NCI-H1092 (cell line): ENCODE results near the gene CEP131.

ENCODE experiments used
- DNase-seq: peaks from one replicate; lab custom pipeline; 2025; lab: John Stamatoyannopoulos, UW

The CEP131 gene

DNA sequence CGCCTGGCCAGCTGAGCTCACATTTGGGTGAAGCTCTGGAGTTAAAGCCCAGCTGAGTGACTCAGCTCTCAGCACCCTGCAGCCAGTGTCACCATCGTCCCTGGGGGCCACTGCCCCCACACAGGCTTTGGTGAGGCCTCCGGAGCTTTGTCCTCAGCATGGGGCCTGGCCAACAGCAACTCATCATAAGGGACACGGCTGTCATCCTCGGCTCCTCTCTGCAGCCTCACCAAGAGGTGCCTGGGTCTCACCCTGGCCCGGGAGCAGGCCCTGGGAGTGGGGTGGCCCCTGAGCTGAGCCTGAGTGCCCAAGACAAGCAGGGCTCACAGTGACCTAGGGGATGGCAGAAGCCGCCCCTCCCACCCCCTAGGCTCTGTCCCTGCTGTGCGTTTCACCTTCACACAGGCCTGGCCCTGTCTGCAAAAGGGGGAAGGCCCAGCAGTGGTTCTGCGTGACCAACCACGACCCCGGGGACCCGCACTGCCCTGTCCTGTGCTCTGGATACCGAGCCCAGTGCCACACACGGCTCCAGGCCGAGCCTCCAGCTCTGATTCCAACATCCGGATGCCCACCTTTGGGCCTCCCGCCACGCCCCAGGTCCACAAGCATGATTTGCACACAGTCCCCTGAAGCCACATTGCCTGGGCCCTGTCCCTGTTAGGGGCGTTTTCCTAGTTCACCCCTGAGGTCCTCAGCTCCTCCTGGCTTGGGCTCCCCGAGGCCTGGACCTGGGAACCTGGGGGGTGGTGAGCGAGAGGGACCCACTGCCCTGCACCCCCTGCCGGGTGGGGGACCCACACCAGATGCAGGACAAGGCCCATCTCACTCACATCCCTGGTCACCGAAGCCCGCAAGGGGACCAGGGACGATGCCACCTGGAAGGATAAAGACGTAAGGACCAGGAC, 34.9 kb downstream of the CEP131 start:
- no peak for DNase-seq

DNA sequence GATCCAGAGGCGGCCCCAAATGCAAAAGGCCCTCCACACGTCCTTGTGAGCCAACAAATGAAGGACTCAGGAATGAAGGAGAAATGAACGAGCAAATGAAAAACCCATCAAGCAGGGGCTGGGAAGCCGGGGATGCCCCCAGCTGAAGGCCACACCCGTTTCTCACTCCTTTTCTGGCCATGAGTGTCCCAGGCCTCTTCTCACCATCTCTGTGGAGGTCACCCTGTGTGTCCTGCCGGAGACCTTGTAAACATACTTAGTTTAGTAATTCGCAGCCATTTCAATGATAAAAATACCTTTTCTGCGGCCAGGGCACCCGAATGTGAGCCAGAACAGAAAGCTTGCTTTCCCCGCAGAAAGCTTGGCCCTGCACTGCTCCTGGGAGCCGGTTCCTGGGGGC, 35.6 kb downstream of the CEP131 start:
- no peak for DNase-seq

DNA sequence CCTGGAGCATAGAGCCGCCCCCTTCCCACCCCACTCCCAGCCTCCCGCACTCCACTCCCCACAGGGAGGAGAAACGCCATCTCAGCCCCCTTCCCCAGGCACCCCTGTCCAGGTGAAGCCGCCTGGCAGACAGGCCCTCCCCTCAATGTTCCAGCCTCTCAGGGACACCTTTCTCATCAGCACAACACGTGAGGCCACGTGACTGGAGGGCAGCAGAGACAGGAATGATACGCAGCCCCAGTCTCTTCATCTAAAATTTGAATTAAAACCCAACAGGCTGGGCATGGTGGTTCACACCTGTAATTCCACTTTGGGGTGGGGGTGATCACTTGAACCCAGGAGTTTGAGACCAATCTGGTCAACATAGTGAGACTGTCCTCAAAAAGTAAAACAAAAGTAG, 36.6 kb downstream of the CEP131 start:
- DNase-seq = no peak

DNA sequence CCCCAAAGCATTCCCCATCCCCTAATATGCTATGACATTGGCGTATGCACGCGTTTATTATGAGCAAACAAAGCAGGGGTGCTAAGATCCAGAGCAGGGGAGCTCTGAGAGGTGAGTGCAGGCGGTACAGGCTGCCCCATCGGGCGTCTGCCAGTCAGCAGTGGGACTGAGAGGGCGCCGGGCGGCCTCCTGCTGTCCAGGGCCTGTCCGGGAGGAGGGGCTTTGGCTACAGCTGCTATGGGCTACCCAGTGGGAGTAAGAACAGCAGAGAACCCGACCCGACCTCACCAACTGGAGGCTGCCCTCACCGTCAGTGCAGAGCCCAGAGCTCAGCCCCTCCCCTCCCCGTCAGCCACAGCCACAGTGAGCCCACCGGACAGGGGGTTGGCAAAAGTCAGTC, 38.2 kb downstream of the CEP131 start:
- DNase-seq = no peak

DNA sequence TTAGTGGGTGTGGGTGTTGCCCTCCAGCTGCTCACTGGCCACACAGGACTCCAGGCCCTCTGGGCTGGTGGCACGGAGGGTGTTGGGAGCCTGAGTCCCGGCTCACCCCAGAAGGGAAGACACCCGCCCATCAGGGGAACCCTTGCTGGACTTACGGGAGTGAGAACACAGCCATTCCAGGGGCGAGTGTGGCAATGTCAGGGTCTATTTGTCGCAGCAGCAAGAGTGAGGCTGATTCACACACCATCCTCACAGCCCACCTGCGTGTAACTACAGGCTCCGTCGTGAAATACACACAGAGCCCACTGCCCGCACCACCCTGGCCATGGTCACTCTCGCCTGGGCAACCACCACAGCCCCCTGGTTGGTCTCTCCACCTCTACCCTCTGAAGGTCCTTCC, 39.0 kb downstream of the CEP131 start:
- no peak for DNase-seq

DNA sequence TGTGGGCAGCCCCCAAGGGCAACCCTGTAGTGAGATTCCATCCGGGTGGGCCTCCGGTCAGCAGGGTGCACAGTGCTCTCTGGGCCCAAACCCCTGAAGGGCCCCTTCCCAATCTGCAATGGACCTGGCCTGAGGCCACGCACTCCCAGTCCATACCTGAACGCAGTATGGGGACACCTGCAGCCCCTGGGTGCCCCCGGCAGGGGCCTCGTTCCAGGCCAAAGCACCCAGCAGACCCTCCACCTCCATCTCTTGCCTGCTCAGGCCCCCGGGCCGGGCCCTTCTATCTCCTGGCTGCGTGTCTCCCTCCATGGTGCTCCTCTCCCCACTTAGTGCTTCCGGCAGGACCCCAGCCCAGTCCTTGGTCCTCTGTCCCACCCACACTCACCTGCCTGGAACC, 39.4 kb downstream of the CEP131 start:
- DNase-seq = no peak

DNA sequence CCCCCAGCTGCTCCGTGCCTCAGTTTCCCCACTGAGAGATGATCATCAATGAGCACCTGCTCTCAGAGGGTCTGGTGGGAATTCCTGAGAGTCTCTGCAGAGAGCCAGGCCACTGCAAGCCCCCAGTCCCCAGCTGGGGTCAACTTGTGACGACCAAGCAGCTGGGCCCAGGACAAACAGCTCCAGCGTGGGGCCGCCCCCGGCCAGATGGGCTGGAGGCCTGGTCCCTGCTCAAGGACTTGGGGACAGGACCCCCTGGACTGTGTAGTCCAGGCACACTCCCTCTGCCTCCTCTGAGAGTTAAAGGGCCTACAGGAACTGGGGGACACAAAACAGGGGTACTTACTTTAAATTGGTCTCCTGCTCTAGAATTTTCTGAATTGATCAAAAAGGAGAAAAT, 40.2 kb downstream of the CEP131 start:
- no peak for DNase-seq

DNA sequence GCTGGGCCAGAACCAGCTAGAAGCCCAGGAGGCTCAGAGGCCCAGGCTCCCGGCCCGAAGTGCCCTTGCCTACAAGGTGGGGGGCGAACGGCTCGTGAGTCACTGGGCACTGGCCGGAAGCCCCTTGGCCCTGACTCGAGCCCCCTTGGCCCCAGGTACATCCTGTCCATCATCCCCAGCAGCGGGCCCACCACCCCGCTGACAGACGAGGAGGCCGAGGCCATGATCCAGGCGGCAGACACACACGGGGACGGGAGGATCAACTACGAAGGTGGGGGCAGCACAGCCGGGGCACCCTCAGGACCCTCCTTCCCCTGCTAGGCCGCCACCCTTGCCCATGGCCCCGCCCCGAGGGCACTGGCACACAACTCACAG, 41.0 kb downstream of the CEP131 start:
- DNase-seq = no peak

DNA sequence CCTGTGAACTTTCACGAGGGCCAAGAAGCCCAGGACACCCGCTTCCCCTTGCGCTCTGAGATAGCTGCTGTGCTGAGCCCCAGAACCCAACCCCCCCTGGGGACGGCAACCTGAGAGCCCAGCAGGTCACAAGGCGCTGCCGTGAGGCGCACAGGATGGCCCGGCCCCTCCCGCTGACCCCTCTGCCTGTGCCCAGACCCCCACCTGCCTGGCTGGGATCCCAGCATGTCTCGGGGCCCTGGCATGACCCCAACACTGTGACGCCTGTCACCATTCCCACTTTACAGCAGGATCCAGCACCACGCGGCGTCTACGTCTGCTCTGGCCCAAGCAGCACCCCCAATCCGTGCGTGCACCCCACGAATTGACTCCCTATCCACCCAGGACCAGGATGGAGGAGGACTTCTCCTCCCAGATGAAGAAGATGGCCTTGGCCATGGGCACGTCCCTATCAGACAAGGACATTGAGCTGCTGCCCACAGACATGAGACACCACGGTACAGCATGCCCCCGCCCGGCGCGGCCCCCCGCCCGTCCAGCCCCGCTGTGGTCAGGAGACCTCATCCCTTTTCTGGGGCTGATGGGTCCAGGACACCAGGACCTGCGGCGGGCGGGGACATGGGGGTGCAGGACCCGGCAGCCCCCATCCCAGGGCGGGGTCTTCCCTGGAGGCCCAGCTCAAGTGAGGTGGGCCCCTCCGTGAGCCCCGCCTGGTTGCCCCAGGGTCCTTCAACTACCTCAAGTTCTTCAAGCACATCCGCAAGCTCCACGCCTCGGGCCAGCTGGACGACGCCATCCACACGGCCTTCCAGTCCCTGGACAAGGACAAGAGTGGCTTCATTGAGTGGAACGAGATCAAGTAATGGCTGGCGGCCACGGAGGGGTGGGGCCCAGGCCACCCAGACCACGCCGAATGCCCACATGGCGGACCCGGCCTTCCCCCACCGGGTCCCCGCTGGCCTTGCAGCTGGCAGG, 41.6 kb downstream of the CEP131 start:
- no peak for DNase-seq

DNA sequence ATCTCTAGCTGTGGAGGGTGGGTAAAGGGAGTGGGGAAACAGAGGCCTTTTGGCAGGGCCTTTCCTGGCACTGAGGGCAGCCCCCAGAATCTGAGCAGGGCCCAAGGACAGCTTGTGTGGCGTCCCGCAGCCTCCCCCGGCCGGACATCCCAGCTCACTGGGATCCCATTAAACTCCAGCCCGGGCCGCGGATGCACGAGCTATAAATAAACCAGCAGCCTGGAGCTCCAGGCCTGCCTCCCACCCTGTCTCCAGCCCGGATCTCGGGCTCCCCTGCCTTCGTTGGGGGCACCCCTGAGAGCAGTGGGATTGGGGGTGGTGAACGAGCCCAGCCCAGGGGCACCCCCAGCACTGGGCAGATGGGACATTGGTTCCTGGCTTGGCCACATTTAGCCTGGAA, 42.9 kb downstream of the CEP131 start:
- DNase-seq = no peak

DNA sequence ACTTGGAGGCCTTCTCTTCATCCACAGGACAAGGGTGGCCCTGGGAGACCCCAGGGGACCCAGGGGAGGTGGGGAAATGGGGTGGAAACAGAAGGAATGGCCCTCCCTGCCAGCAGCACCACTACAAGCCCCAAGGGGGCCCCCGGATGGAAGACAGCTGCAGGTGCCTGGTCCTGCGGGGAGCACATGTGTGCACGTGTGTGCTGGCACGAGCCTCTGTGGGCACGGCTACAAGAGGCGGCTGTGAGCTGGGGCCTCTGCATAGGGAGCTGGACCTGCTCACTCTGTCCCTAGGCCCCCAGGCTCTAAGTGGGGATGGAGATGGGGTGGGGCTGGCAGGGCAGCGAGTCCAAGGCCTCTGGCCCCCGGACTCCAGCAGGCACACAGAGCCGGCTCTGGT, 43.5 kb downstream of the CEP131 start:
- no peak for DNase-seq

DNA sequence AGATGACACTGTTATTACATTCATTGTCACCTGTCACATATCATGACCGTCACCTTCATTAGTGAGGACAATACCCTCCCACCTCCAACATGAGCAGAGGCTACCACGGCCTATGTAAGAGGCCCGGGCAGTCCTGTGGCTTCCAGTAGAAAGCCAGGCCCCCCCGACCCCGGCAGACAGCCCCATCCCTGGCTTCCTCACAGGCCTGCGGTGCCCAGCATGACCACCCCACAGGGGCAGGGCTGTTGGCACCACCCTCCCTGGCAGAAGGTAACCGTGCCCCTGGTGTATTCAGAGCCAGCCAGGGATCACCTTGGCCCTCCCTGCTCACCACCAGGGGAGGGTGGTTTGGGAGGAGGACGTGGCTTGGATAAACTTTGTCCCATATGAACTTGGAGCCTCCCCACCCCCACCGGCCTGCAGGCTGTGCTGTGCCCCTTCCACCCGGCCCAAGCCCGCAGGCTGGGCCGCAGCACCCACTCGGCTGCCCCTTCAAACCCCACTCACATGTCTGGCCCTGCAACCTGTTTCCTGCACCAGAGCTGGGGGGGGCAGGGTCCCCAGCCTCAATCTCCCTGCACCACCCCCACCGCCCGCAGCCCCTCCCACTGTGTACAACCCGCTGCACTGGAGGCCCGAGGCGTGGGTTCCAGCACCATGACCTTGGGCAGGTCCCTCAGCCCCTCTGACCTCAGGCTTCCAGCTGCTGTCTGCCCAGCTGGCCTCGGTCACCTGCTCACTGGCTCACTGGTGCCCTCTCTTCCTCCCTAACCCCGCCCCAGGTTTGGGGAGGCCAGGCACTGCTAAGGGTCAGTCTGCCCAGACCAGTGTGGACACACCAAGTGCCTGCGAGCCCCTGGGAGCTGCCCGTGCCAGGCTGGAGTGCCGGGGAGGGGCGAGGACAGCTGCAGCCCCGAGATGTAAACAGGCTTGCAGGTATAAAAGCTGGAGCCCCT, 44.4 kb downstream of the CEP131 start:
- DNase-seq = no peak

DNA sequence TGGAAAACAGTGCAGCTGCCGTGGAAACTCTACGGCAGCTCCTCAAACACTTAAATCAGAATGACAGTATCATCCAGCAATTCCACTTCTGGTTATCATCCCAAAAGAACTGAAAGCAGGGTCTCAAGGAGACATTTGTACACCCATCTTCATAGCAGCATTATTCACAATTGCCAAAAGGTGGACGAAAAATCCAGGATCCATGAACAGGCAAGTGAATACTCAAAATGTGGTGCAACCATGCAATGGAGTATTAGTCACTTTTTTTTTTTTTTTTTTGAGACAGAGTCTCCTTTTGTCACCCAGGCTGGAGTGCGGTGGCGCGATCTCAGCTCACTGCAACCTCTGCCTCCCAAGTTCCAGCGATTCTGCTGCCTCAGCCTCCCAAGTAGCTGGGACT, 46.1 kb downstream of the CEP131 start:
- no peak for DNase-seq

DNA sequence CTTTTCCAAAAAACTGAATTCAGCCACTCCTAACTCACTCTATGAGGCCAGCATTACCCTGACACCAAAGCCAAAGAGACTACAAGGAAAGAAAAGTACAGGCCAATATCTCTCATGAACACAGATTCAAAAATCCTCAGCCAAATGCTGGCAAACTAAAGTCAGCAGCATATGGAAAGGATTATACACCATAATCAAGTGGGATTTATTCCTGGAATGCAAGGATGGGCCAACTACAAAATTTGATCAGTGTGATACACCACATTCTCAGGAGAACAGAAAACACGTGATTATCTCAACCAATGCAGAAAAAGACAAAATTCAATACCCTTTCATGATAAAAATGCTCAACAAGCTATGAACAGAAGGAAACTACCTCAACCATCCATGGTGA, 49.0 kb downstream of the CEP131 start:
- no peak for DNase-seq

DNA sequence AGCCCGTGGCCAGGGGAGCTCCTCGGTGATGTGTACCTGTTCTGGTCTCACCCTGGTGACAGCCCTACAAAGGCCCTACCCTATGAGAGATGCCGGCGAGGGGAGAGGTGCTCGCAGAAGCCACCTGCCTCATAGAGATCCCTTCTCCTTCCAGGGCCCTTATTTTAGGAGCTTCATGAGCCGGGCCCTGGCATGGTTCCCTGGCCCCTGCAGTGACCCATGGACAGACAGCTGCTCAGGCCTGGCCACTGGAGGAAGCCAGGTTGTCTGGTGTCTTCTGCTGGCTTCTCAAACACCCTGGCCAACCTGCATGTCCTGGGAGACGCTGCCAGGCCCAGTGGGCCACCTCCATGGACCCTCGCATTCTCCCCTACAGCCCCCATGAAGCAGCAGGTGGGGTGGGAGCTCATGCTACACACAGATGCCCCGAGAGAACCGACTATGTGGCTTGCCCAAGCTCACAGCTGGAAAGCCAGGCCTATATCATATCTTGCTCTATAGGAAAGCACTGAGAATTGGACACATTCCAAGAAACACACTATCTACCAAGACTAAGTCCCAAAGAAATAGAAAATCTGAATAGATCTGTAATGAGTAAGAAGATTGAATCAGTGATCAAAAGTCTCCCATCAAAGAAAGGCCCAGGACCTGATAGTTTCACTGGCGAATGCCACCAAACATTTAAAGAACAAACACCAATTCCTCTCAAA, 49.6 kb downstream of the CEP131 start:
- DNase-seq = no peak

DNA sequence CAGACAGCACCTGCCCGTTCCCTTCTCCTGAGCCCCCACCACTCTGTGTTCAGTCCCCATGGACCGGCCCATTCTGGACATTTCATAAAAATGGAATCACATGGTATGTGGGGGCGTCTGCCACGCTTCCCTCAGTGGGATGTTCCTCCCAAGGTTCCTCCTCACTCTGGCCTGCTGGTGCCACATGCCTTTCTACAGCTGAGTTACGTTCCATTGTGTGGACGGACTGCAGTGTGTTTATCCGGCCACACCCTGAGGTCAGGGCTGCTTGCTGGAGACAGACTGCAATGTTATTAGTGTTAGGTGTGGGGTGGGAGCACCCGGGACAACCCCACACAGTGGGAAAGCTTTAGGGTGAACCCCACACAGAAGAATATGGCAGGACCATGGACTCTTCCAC, 50.8 kb downstream of the CEP131 start:
- no peak for DNase-seq

DNA sequence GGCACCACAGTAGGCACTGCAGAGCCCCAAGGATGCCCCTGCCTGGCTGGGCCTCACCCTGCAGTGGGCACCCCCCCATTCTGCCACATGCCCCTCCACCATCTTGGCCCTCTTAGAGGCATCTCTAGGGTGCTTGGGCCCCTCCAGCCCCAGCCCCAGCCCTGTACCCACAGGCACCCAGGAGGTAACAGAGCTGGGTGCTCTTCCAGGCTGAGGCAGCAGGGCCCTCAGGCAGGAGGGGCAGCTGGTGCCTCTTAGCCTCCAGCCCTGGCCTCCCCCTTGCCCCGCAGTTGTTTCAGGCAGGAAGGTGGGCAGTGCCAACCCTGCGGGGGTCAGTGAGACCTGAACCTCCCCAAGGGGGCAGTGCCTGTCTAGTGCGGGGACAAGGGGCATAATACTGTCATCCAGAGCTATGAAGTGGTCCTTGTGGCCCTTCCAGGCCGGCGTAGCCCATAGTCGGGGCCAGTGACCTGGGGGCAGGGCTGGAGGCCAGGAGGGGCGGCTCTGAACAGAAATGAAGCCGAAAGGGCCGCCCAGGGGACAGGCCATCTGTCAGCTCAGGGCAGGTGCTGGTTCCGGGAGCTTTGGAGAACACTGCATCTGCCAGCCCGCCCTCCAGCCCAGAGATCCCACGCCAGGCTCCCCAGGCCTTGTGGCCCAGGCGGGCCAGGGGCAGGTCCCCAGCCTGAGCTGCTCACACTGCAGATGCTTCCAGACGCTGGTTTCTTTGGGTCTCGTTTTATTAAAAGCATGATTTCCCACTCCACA, 51.9 kb downstream of the CEP131 start:
- no peak for DNase-seq

DNA sequence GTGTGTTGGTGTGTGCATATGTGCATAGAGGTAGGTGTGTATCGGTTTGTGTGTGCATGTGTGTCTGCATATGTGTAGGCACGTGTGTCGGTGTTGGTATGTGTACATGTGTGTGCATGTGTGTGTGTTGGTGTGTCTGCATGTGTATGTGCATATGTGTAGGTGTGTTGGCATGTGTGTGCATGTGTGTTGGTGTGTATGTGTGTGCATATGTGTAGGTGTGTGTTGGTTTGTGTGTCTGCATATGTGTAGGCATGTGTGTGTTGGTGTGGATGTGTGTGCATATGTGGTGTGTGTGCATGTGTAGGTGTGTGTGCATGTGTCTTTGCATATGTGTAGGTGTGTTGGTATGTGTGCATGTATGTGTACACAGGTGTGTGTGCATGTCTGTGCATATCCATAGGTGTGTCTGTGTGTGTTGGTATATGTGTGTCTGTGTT, 52.9 kb downstream of the CEP131 start:
- DNase-seq = no peak

DNA sequence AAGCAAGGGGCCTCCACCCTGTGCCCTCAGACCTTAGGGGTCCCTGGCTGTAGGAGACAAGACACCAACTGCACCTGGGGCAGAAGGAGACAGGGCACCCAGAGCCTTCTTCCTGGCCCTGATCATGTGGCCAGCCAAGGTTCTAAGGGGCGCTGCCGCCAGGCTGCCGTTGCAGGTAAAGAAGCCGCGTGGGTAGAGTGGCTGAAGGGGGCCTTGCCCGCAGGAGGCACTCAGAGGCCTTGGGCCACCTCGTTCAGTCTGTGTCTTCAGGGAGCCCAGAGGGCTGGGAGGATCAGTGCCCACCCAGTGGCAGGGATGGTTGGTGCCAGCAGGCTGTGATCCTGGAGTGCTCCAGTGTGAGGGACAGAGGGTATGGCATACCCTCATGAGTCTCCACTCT, 55.1 kb downstream of the CEP131 start:
- DNase-seq = no peak

DNA sequence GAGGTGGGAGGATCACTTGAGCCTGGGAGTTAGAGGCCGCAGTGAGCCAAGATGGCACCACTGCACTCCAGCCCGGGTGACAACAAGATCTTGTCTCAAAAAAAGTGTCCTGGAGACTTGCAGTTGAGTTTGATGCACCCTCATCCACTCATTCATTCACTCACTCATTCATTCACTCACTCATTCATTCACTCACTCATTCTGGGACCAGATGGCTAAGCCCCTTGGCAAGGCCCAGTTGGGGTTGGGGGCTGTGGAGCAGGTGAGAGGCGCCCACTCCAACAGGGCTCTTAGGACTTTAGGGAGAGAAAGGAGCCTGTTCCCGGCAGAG, 55.6 kb downstream of the CEP131 start:
- DNase-seq = no peak
